ENCODE results near the gene KCNQ5.

The KCNQ5 gene

GRCh38 chr6:72619883-72620696, 1.8 kb upstream of the KCNQ5 start:
- H3K27ac ChIP-seq: no peak overlapping the region
- peaks cover 4% of the 10 kb centered on the region for H3K4me1 ChIP-seq
- peak overlapping the region; percentile 9 for H3K4me3 ChIP-seq (ENCODE audit: low read depth, low read length)
- no peaks in the 10 kb centered on the region for H3K36me3 ChIP-seq (ENCODE audit: control insufficient read depth, insufficient read depth, low read length)
- H3K79me2 ChIP-seq: no peaks in the 10 kb centered on the region
- H3K9ac ChIP-seq: no peak overlapping the region
- no peak for TF ChIP-seq CTCF (IDR thresholded peaks at IDR 0.05)
- no peaks in the 10 kb centered on the region for H3K9me3 ChIP-seq (ENCODE audit: control insufficient read depth, low read length)
- no peak overlapping the region for H2AFZ ChIP-seq
- H3K27me3 ChIP-seq (ENCODE audit: control insufficient read depth, insufficient read depth, low read length): peaks cover 3% of the 10 kb centered on the region
- peak overlapping the region; percentile 22 for H3K4me2 ChIP-seq (ENCODE audit: low read length)

DNA sequence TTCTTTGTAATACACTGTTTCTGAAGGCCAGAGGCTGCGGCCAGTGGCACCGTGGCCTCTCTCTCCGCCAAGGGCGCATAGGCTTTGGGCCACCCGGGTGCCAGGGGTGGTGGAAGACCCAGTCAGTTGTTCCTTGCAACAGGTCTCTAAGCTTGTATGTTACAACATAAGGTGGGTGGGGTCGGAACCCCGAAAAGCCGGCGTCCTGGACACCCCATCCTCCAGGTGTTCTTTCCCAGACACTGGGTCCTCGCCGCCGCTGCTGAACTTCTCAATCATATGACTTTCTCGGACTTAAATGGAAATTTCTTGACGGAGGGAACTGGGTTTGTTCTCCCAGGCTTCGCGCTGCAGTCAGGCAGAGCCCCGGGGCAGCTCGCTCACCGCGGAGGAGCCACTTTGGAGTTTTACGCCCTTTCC, 983 bp upstream of the KCNQ5 start:
- peaks cover 4% of the 10 kb centered on the region for H3K4me1 ChIP-seq
- no peaks in the 10 kb centered on the region for H3K9me3 ChIP-seq (ENCODE audit: control insufficient read depth, low read length)
- peak overlapping the region; percentile 66 for H3K4me2 ChIP-seq (ENCODE audit: low read length)
- TF ChIP-seq CTCF (IDR thresholded peaks at IDR 0.05): no peak
- no peaks in the 10 kb centered on the region for H3K79me2 ChIP-seq
- peak overlapping the region; percentile 81 for H2AFZ ChIP-seq
- H3K9ac ChIP-seq: no peak overlapping the region
- H3K4me3 ChIP-seq (ENCODE audit: low read depth, low read length): peak overlapping the region; percentile 43
- H3K27ac ChIP-seq: no peak overlapping the region
- no peaks in the 10 kb centered on the region for H3K36me3 ChIP-seq (ENCODE audit: control insufficient read depth, insufficient read depth, low read length)
- H3K27me3 ChIP-seq (ENCODE audit: control insufficient read depth, insufficient read depth, low read length): peaks cover 3% of the 10 kb centered on the region

- H3K27me3 ChIP-seq (ENCODE audit: control insufficient read depth, insufficient read depth, low read length): peaks cover 3% of the 10 kb centered on the region
- H3K27ac ChIP-seq: no peak overlapping the region
- peaks cover 4% of the 10 kb centered on the region for H3K4me1 ChIP-seq
- no peak for TF ChIP-seq CTCF (IDR thresholded peaks at IDR 0.05)
- peak overlapping the region; percentile 66 for H3K4me2 ChIP-seq (ENCODE audit: low read length)
- H2AFZ ChIP-seq: peak overlapping the region; percentile 81
- no peaks in the 10 kb centered on the region for H3K36me3 ChIP-seq (ENCODE audit: control insufficient read depth, insufficient read depth, low read length)
- H3K9me3 ChIP-seq (ENCODE audit: control insufficient read depth, low read length): no peaks in the 10 kb centered on the region
- H3K79me2 ChIP-seq: no peaks in the 10 kb centered on the region
- no peak overlapping the region for H3K9ac ChIP-seq
- H3K4me3 ChIP-seq (ENCODE audit: low read depth, low read length): peak overlapping the region; percentile 43
Measured at GRCh38 chr6:72622094-72622940, 453 bp downstream of the KCNQ5 start.

DNA sequence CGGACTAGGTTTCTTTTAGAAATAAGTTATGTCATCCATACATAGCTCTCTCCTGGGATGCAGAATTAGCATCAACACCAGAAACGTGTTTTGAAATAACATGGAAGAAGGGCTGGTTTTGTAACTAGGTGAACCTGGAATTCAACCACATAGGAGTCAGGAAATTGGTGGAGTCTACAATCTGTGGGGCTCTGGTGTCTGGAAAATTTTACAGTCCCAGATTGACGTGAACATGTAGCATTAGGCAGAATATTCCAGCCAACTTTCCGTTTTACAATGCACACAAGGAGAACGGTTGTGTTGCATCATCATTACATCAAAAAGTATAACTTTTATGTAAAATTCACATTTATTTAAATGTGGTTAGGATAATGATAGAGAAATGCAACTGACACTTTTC, 1.9 kb downstream of the KCNQ5 start:
- Histone ChIP-seq H3K79me2 (no peaks in the 10 kb centered on the region), H2AFZ (no peak overlapping the region), H3K4me2 (ENCODE audit: low read length) (no peak overlapping the region), H3K4me1 (peaks cover 4% of the 10 kb centered on the region), H3K4me3 (ENCODE audit: low read depth, low read length) (no peak overlapping the region), H3K36me3 (ENCODE audit: control insufficient read depth, insufficient read depth, low read length) (no peaks in the 10 kb centered on the region), H3K9me3 (ENCODE audit: control insufficient read depth, low read length) (no peaks in the 10 kb centered on the region), H3K27ac (no peak overlapping the region), H3K27me3 (ENCODE audit: control insufficient read depth, insufficient read depth, low read length) (peaks cover 3% of the 10 kb centered on the region), H3K9ac (no peak overlapping the region)
- no peak for TF ChIP-seq CTCF (IDR thresholded peaks at IDR 0.05)

Data from parathyroid adenoma (tissue), 2 donors.